GM21737 (cell line): Measurements from ENCODE around the gene DCLRE1C.
A peak's percentile ranks its signal among the peaks of the same experiment; 100 is the strongest.
"Not testable (repeated sequence)": the region's sequence is repeated elsewhere in the genome, so short reads cannot be mapped to it uniquely, and the experiment has no call there.

Experiments used
- ATAC-seq: cut with Tn5 transposase; IDR thresholded peaks from one replicate; pipeline ENCODE4 v1.9.1; 2021; ENCODE audit warnings: mild to moderate bottlenecking, moderate library complexity; ENCODE audit not compliant: unreplicated experiment

DCLRE1C gene

GRCh38 chr10:14947268-14947667 lies 6.6 kb downstream of the DCLRE1C start:
- no peak for ATAC-seq

GRCh38 chr10:14945108-14945507 lies 8.8 kb downstream of the DCLRE1C start:
- no peak for ATAC-seq

DNA sequence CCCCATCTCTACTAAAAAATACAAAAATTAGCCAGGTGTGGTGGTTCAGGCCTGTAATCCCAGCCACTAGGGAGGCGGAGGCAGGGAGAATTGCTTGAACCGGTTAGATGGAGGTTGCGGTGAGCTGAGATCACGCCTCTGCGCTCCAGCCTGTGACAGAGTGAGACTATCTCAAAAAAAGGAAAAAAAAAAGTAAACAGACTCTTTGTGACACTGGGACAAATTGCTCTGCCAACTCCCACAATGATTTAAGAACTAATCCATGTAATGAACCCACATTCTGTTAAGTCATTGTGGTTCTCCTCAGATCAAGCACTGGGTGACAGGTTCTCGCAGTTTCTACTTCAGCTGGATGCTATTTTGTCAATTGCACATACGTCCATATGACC lies 11.0 kb downstream of the DCLRE1C start:
- ATAC-seq = not testable (repeated sequence)

DNA sequence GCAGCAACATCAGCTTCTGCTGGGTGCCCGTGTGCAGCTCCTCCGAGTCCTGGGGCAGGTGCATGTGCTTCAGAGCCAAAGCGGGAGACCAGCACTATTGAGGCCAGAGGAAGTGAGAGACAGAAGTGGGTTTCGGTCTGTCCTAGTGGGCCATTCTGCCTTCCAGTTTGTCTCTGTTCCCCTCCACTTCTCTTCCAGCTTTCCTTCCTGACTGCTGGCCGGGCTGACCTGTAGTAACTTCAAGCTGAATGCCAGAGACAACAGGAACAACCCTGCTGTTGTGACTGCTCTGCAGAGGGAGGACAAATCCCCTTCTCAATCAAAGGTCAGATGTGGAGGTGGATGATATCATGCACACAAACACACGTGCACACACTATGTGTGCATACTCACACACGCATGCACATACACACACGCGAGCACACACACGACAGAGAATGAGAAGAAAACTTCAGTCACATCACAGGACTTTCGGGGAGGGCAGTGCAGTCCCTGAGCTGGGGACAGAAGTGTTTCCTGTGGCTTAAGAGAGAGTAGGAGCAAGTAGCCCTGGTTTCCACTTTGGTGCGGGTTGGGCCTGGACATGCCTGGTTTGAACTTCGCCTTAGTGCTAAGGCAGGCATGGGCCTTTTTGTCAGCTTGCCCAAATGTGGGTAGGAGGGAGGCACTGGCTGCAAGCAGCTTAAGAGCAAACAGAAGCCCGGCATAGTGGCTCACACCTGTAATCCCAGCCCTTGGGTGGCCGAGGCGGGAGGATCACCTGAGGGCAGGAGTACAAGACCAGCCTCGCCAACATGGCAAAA lies 11.5 kb downstream of the DCLRE1C start:
- ATAC-seq = peak; percentile 90

GRCh38 chr10:14938971-14939370 lies 14.9 kb downstream of the DCLRE1C start:
- not testable (repeated sequence) for ATAC-seq

DNA sequence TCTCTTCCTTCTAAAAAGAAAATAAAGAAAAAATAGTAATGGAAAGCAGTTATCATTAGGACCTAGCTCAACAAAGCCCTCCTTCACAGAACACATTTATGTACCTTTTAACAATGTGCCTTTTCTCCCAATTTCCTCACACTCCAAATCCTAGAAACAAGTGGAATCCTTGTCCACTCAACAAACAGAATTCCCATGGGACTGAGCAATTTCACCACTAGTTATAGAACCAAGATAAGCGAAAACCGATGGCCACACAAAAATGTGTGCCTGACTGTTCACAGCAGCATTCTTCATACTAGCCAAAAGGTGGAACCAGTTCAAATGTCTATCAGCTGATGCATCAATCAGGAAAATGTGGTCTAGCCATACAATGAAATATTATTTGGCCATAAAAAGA lies 17.3 kb downstream of the DCLRE1C start:
- ATAC-seq = no peak

- no peak for ATAC-seq
These were observed 23.3 kb downstream of the DCLRE1C start for GRCh38 chr10:14930610-14931009.

DNA sequence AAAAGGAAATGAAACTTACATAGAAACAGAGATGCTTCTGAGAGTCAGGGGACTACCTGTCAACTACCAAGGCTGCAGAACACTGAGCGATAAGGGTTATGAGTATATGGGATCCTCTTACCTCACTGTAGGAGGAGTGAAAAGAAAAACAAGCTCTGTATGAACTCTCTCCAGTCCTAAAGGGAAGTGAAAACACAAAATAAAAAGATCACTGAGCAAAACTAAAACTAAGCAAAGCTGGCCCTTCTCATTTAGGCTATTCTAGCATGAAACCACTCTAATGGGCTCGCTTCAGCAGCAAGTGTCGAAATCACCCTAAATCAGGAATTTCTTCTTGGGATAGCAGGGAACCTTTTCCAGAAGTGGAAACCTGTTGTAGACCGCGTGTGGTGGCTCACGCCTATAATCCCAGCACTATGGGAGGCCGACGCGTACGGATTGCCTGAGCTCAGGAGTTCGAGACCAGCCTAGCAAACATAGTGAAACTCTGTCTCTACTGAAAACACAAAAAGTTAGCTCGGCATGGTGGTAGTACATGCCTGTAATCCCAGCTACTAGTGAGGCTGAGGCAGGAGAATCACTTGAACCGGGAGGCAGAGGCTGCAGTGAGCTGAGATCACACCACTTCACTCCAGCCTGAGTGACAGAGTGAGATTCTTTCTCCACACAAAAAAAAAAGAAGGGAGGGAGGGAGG lies 27.0 kb downstream of the DCLRE1C start:
- ATAC-seq = peak; percentile 95

GRCh38 chr10:14926061-14926470 lies 27.8 kb downstream of the DCLRE1C start:
- no peak for ATAC-seq

- ATAC-seq = no peak
These were observed 28.6 kb downstream of the DCLRE1C start for GRCh38 chr10:14925268-14925667.

- no peak for ATAC-seq
These were observed 29.9 kb downstream of the DCLRE1C start for GRCh38 chr10:14924013-14924412.

- no peak for ATAC-seq
These were observed 34.9 kb downstream of the DCLRE1C start for GRCh38 chr10:14918964-14919363.

GRCh38 chr10:14917827-14918226 lies 36.1 kb downstream of the DCLRE1C start:
- no peak for ATAC-seq

DNA sequence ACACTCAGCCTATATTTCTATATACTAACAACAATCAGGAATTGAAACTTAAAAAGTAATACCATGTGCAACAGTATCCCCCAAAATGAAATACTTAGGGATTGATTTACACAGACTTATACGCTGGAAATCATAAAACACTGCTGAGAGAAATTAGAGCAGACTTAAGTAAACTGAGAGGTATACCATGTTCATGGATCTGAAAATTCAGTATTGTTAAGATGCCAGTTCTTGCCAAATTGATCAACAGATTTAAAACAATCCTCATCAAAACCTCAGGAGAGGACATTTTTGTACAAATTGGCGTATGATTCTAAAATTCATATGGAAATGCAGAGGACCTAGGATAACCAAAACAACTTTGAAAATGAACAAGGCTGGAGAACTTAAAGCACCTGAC lies 37.3 kb downstream of the DCLRE1C start:
- no peak for ATAC-seq

- ATAC-seq = no peak
These were observed 42.1 kb downstream of the DCLRE1C start for GRCh38 chr10:14911801-14912200.

- ATAC-seq = no peak
These were observed 42.9 kb downstream of the DCLRE1C start for GRCh38 chr10:14910953-14911352.

GRCh38 chr10:14909101-14909500 lies 44.8 kb downstream of the DCLRE1C start:
- no peak for ATAC-seq

DNA sequence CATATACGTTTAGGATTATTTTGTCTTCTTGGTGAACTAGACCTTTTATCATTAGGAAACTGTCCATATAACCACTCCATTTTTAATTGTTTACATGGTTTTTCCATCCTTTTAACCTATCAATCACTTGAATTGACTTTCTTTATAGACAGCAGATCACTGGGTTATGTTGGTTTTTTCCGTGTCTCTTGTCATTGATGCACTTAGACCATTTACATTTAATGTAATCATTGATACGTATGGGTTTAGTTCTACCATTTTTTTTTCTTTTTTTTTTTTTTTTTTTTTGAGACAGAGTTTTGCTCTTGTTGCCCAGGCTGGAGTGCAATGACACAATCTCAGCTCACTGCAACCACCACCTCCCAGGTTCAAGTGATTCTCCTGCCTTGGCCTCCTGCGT lies 46.3 kb downstream of the DCLRE1C start:
- not testable (repeated sequence) for ATAC-seq

DNA sequence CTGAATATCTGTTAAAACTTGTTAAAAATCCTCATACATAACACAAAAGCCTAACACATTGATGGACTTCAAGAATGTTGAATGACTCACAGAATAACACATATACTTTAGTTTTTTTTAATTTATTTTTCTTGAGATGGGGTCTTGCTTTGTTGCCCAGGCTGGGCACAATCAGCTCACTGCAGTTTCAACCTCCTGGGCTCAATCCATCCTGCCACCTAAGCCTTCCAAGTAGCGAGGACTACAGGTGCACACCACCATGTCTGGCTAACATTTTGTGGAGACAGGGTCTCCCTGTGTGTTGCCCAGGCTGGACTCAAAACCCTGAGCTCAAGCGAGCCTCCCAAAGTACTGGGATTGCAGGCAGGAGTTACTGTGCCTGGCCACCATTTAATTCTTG lies 47.1 kb downstream of the DCLRE1C start:
- ATAC-seq = no peak

DNA sequence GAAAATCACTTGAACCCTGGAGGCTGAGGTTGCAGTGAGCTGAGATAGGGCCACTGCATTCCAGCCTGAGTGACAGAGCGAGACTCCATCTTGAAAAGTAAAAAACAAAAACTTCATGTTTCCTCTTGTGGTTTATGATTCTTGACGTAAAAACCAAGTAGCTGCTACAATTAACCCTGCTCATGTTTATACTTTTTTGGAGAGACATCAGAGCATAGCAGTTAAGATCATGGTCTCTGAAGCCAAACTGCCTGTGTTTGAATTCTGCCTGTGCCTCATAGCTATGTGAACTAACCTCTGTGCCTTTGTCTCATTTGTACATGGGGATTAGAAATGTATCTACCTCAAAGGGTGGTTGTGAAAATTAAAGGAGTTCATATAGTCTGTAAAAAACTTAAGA lies 48.0 kb downstream of the DCLRE1C start:
- no peak for ATAC-seq

DNA sequence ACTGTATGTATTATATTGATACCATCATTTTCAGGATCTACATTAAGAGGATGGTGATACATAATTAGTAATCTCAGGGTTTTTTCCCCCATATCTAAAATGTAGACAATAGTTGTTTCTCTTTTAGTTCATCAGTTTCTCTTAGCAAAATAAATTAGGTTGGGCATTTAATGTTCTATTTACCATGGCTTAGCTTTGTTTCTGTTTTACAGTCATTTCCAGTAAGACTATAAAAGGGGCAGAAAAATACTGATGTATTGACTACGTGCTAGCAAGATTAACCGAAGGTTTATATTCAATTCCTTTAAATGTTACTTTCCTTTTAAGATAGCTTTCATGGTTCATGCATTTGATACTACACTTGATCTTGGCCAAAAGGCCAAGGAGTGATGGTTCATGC lies 49.0 kb downstream of the DCLRE1C start:
- no peak for ATAC-seq

DNA sequence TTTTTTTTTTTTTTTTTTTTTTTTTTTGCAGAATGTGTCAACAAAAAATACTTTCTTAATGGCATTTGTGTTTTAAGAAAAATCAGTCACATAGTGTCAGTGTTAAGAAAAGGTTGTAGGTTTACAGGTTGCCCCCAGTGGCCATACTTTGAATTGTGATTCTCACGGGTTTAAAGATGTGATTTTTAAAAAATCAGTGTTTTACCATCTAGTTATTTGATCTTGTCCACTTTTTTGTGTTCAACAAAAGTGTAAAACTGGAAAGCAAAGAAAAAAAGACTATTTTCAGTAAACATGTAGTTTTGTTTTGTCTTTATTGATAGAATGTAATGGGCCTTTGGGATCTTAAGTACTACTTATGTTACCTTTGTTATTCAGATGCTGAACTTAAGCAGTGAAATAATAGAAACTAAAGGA lies 49.6 kb downstream of the DCLRE1C start:
- no peak for ATAC-seq
